Measurements from ENCODE around the gene POP4. TPM values are rescaled to one million over a fixed set of nuclear protein-coding genes. Genes with fewer than 3 reads are reported as not detected.

The POP4 gene
- total and polyA plus RNA-seq, 2 of the 8 experiments (the other 6 are each of a cell fraction or from before 2014, with no cell fraction given) = 29.1 to 41.5 TPM

- TF ChIP-seq CHD7 (IDR thresholded peaks at IDR 0.05; ENCODE audit: insufficient replicate concordance, low read length) (no peak), TEAD4 (IDR thresholded peaks at IDR 0.05; ENCODE audit: low read depth, low read length) (no peak), SP1 (IDR thresholded peaks at IDR 0.05; ENCODE audit: low read depth, low read length) (no peak), BCL11A (IDR thresholded peaks at IDR 0.05; ENCODE audit: low read depth in 2 of 2, low read length in 2 of 2) (no peak), ASH2L (IDR thresholded peaks at IDR 0.05; ENCODE audit: low read length) (no peak), ATF3 (IDR thresholded peaks at IDR 0.05; ENCODE audit: insufficient read depth, low read depth, low read length) (no peak)
These were observed 27.7 kb upstream of the POP4 start (continued) for GRCh38 chr19:29578349-29578748.
